GM23338 (cell line): ENCODE results near the gene COL26A1. TPM values are rescaled to one million over a fixed set of nuclear protein-coding genes. Genes with fewer than 3 reads are reported as not detected.

Experiments
- ATAC-seq: fragments of 200-7000 bp; cut with Tn5 transposase; 3 replicates; pipeline ENCODE4 v1.9.1; 2020
- DNase-seq: peaks from one replicate; pipeline ENCODE4 v3.0.0-alpha.2; 2015; ENCODE audit warnings: low spot score
- H2AFZ ChIP-seq: fragments of 200-600 bp; sonication (generic); 2 replicates; pipeline ENCODE4 v1.8.0; 2016; ENCODE audit warnings: antibody characterized with exemption, mild to moderate bottlenecking, moderate library complexity
- H3F3A ChIP-seq: fragments of 200-600 bp; sonication (generic); replicated peaks from 2 replicates; pipeline ENCODE4 v1.8.0; 2017; ENCODE audit warnings: antibody characterized with exemption, mixed run types, low read depth
- H3K27ac ChIP-seq: fragments of 200-600 bp; sonication (generic); 2 replicates; pipeline ENCODE4 v1.6.1; 2016; ENCODE audit warnings: low read depth
- H3K27me3 ChIP-seq: fragments of 200-600 bp; sonication (generic); 2 replicates; pipeline ENCODE4 v1.8.0; 2016; ENCODE audit warnings: mild to moderate bottlenecking, mixed run types, moderate library complexity; ENCODE audit not compliant: insufficient read depth
- H3K36me3 ChIP-seq: fragments of 200-600 bp; sonication (generic); 2 replicates; pipeline ENCODE4 v1.8.0; 2016; ENCODE audit warnings: mild to moderate bottlenecking; ENCODE audit not compliant: insufficient read depth
- H3K4me1 ChIP-seq: fragments of 200-600 bp; sonication (generic); 2 replicates; pipeline ENCODE4 v1.8.0; 2016; ENCODE audit warnings: mild to moderate bottlenecking, moderate library complexity; ENCODE audit not compliant: insufficient read depth
- H3K4me2 ChIP-seq: fragments of 200-600 bp; sonication (generic); 2 replicates; pipeline ENCODE4 v1.7.1; 2017; ENCODE audit warnings: mixed run types
- H3K4me3 ChIP-seq: fragments of 200-600 bp; sonication (generic); 2 replicates; pipeline ENCODE4 v1.6.1; 2016; ENCODE audit warnings: mixed run types
- H3K79me2 ChIP-seq: fragments of 200-600 bp; sonication (generic); replicated peaks from 2 replicates; pipeline ENCODE4 v1.8.0; 2017; ENCODE audit warnings: mild to moderate bottlenecking; ENCODE audit not compliant: insufficient read depth
- H3K9me2 ChIP-seq: fragments of 200-600 bp; sonication (generic); 2 replicates; pipeline ENCODE4 v1.8.0; 2017; ENCODE audit not compliant: insufficient read depth
- H4K20me1 ChIP-seq: fragments of 200-600 bp; sonication (generic); replicated peaks from 2 replicates; pipeline ENCODE4 v1.8.0; 2017; ENCODE audit warnings: mild to moderate bottlenecking; ENCODE audit not compliant: insufficient read depth
- H3K27ac Mint-ChIP-seq: 2 replicates; pipeline ENCODE4 v1.8.0; 2020; ENCODE audit warnings: inconsistent platforms, mild to moderate bottlenecking, moderate library complexity, mixed read lengths
- H3K27me3 Mint-ChIP-seq: 3 replicates; pipeline ENCODE4 v1.8.0; 2022; ENCODE audit warnings: low read depth, mild to moderate bottlenecking, moderate library complexity, mixed read lengths, inconsistent platforms; ENCODE audit not compliant: insufficient read depth, poor library complexity
- H3K36me3 Mint-ChIP-seq: 3 replicates; pipeline ENCODE4 v1.8.0; 2021; ENCODE audit warnings: low read depth, mild to moderate bottlenecking, inconsistent platforms, moderate library complexity, mixed read lengths
- H3K4me1 Mint-ChIP-seq: 3 replicates; pipeline ENCODE4 v1.8.0; 2020; ENCODE audit warnings: mild to moderate bottlenecking, inconsistent platforms, mixed read lengths
- H3K4me3 Mint-ChIP-seq: 3 replicates; pipeline ENCODE4 v1.8.0; 2021; ENCODE audit warnings: moderate library complexity, mild to moderate bottlenecking, inconsistent platforms, mixed read lengths
- H3K9me3 Mint-ChIP-seq: 3 replicates; pipeline ENCODE4 v1.8.0; 2020; ENCODE audit warnings: moderate library complexity, mild to moderate bottlenecking, inconsistent platforms, mixed read lengths
- CTCF ChIP-seq, 2 experiments: fragments of 200-600 bp in 1 of 2; sonication (generic) in 1 of 2; conservative IDR thresholded peaks; 2 replicates each; pipeline versions ENCODE4 v1.5.1 to v1.6.1; 2016 to 2017; ENCODE audit warnings: antibody characterized with exemption in 2 of 2, low read depth in 2 of 2, mild to moderate bottlenecking in 2 of 2, moderate library complexity in 1 of 2
- REST ChIP-seq: IDR thresholded peaks from one replicate; pipeline ENCODE4 v1.6.1; 2018; ENCODE audit warnings: antibody characterized with exemption; ENCODE audit not compliant: unreplicated experiment
- ZNF331 ChIP-seq: fragments of 250-450 bp; sonication (Bioruptor Pico); IDR thresholded peaks from 2 replicates; pipeline ENCODE4 v1.5.0; 2020; ENCODE audit warnings: low read depth, mild to moderate bottlenecking, moderate library complexity
- ZNF462 ChIP-seq: fragments of 250-450 bp; sonication (Bioruptor Pico); IDR thresholded peaks from 2 replicates; pipeline ENCODE4 v1.5.0; 2020; ENCODE audit warnings: mild to moderate bottlenecking, moderate library complexity
- polyA plus RNA-seq: library from polyadenylated mRNA; unstranded; fragments of >200 nt; fragmentation: Nextera tagmentation; extraction: Ambion mirVana; gene quantifications from 2 replicates; pipeline ENCODE4 v1.2.1, GENCODE V29; 2016
- total RNA-seq: library from RNA; depleted of rRNA; stranded (reverse); fragments of >200 nt; shearing (Covaris generic); gene quantifications from 2 replicates; pipeline ENCODE4 v1.2.3, GENCODE V29; 2014

Gene COL26A1
- total and polyA plus RNA-seq, 2 experiments from 2014 or later: 17.8 to 55.0 TPM

- TF ChIP-seq CTCF (conservative IDR thresholded peaks at IDR 0.05; ENCODE audit: low read depth in 2 of 2) (no peak), ZNF462 (no peak)
These were observed 182.9 kb downstream of the COL26A1 start (continued) for GRCh38 chr7:101545441-101546190.

- ATAC-seq: no peak
- H3K4me1 ChIP-seq: no peaks in the 10 kb centered on the region
- TF ChIP-seq REST (no peak), ZNF331 (no peak)
- H3K4me2 ChIP-seq: no peak overlapping the region
- Mint-ChIP-seq H3K27ac (no peak overlapping the region), H3K9me3 (no peaks in the 10 kb centered on the region), H3K36me3 (peaks cover 16% of the 10 kb centered on the region), H3K27me3 (peaks cover 4% of the 10 kb centered on the region), H3K4me3 (no peak overlapping the region), H3K4me1 (peaks cover 4% of the 10 kb centered on the region; the same call in 1 of the 3 replicates)
- H2AFZ ChIP-seq: no peak overlapping the region
- 0 out of 2 replicates have a peak, but pooled peaks cover 5% of the 10 kb centered on the region for H3K36me3 ChIP-seq
- no peaks in the 10 kb centered on the region for H3F3A ChIP-seq
- no peak overlapping the region for H3K27ac ChIP-seq
- H3K79me2 ChIP-seq: no peaks in the 10 kb centered on the region
- H3K4me3 ChIP-seq: no peak overlapping the region
- H4K20me1 ChIP-seq: no peaks in the 10 kb centered on the region
- no peaks in the 10 kb centered on the region for H3K27me3 ChIP-seq
- no peak for DNase-seq
- H3K9me2 ChIP-seq: no peaks in the 10 kb centered on the region
These were observed 183.7 kb downstream of the COL26A1 start for GRCh38 chr7:101546308-101546936.
